HTR-8/SVneo (cell line): Measurements from ENCODE around the gene HS3ST6.
"Not testable (repeated sequence)": the region's sequence is repeated elsewhere in the genome, so short reads cannot be mapped to it uniquely, and the experiment has no call there.

Experiments
- DNase-seq: peaks from one replicate; pipeline ENCODE4 v3.0.0; 2011; ENCODE audit warnings: low spot score, mixed read lengths; ENCODE audit not compliant: insufficient read length
- FAIRE-seq: peaks from 2 replicates; lab custom pipeline; 2011; peaks lifted over from hg19 to GRCh38; lab: Jason Lieb, UNC

HS3ST6 gene

DNA sequence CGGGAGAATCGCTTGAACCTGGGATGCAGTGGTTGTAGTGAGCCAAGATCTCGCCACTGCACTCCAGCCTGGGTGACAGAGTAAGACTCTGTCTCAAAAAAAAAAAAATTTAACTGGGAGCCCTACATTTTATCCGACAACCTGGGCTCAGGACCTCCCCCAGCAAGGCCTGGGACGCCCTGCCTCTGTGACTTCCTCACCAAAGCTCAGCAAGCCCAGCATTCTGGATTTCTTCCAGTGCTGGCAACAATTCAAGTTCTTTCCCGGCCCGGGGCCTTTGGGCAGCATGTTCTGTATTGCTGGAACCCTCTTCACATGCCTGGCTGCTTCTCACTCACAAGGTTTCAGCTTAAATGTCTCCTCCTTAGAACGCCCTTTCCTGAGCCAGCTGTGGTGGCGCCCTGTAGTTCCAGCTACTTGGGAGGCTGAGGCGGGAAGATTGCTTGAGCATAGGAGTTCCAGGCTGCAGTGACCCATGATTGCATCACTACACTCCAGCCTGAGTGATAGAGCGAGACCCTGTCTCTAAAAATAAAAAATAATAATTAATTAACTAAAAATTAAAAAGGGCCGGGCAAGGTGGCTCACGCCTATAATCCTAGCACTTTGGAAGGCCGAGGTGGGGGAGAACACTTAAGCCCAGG is 30.4 kb downstream of the HS3ST6 start:
- DNase-seq, result no peak
- no peak for FAIRE-seq

DNA sequence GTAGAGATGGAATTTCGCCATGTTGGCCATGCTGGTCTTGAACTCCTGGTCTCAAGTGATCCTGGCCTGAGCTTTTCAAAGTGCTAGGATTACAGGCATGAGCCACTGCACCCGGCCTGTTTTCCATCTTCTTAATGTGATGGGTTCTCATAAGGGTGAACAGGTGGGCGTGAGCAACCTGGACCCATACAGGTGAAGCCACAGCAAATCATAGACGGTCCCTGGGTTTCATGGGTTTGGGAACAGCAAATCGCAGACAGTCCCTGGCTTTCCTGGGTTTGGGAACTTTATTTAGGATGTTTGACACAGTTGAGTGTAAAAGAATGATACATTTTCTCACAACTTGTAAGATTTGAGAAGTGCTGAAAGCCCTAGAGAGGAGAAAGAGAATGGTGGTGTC is 33.3 kb downstream of the HS3ST6 start:
- no peak for FAIRE-seq
- no peak for DNase-seq

DNA sequence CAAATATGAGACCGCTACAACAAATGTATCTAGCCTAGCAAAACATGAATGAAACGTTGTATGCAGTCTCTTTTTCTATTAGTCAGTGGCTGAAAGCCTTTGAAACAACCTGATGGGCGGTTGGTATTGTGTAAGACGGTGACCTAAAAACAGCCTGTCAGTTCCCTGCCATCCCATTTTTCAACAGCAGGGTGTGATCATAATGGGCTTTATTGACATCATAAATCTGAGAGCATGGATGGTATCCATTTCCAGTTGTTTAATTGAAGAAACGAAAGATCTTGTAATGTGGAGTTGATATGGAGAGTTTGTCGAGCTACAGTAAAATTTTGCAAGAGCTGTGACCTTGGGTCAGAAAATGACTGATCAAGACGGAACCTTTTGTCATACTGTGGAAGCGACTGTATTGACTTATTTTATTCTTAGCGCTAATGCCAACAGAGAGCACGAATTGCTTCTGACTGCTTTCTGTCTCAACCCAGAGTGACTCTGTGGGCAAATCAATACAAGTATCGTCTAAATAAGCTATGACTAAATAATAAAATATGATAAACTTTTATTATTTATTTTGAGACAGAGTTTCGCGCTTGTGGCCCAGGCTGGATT is 34.0 kb downstream of the HS3ST6 start:
- FAIRE-seq (no peak), DNase-seq (no peak)

DNA sequence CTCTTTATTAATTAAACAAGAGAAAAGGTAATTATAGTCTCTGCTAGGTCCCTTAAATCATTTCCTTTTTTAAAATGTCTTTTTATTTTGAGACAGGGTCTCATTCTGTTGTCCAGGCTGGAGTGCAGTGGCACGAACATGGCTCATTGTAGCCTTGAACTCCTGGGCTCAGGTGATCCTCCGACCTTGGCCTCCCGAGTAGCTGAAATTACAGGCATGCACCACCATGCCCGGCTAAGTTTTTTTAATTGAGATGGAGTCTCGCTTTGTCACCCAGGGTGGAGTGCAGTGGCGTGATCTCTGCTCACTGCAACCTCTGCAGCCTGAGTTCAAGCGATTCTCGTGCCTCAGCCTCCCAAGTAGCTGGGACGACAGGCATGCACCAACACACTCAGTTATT is 37.0 kb downstream of the HS3ST6 start:
- not testable (repeated sequence) for DNase-seq
- FAIRE-seq, result peak; percentile 49

DNA sequence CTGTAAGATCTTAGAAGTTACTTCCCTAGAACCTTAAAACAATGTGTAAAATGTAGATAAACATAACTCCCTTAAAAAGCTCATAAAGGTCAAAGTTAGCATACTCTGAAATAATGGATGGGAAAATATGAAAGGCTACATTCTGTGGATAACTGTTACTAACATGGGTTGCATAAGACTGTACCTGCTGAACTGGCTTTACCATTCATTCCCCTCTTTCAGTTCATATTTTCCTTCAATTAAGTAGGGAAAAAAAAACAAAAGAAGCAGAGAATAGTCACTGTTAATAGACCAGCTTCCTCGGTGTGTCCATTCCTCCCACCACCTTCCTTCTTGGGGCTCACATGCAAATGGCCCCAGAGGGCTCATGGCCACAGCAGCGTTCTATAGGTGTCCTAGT is 38.7 kb downstream of the HS3ST6 start:
- FAIRE-seq (no peak), DNase-seq (no peak)

DNA sequence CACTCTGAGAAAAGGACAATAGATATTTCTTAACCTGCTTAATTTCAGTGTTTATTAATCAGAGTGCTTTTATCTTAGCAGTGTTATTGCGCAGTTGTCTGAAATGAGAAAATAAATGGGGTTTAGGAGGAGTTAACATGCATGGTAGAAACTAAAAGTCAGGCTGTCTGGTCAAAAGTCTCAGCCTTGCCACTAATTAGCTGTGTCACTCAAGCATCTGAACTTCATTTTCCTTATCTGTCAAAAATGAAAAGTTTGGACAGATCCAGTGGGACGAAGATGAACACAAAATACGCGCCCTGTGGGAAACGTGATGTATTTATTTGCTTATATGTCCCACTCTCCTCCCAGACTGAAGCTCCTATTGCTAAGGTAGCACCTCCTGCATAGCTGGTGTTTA is 40.0 kb downstream of the HS3ST6 start:
- no peak for DNase-seq
- no peak for FAIRE-seq

DNA sequence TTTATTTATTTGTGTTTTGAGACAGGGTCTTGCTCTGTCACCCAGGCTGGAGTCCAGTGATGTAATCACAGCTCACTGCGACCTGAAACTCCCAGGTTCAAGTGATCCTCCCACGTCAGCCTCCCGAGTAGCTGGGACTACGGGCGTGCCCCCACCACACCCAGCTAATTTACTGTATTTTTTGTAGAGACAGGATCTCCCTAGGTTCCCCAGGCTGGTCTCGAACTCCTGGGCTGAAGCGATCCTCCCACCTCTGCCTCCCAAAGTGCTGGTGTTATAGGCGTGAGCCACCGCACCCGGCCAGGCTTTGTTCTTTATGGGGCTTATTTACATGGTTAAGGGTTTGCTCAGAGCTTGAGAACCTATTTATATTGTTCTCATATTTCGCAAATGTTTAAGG is 40.4 kb downstream of the HS3ST6 start:
- no peak for DNase-seq
- no peak for FAIRE-seq

DNA sequence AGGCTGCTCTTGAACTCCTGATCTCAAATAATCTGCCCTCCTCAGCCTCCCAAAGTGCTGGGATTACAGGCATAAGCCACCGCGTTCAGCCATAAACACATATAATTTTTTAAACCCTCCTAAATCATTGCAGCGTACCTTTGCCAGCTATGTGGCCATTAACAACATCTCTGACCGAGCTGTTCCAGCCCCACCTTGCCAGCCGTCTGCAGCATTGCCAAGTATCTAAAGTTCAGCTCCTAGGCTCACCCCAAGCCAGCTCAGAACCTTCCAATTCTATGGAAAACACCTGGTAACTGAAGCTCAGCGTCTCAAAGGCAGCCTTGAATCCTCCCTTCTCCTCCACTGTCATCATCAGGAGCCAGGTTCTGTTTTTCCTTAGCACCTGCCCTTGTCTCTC is 41.1 kb downstream of the HS3ST6 start:
- DNase-seq (no peak), FAIRE-seq (no peak)

DNA sequence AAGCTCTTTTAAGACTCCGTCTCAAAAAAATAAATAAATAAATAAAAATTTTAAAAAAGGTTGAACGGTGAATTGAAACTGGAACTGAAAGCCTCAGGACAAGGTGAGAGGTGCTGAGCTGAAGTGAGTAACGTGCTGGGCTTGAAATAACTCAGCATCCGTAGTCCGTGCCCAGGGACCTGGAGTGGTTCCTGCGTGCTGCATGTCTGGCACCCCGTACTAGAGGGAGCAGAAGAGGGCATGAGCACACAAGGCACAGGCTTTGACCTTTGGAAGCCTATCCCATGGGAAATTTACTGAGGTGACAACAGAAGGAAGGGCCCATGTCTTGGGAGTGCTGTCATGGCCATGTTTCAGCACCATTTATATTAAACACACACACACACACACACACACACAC is 41.7 kb downstream of the HS3ST6 start:
- FAIRE-seq (no peak), DNase-seq (no peak)

DNA sequence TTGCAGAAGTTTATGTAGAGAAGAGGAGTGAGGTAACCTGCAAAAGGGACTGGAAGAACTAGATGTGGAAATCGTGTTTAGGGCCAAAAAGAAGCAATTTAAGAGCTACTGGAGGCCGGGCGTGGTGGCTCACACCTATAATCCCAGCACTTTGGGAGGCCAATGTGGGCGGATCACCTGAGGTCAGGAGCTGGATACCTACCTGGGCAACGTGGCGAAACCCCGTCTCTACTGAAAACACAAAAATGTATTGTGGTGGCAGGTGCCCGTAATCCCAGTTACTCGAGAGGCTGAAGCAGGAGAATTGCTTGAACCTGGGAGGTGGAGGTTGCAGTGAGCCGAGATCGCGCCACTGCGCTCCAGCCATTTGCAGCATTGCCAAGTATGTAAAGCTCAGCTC is 42.1 kb downstream of the HS3ST6 start:
- not testable (repeated sequence) for DNase-seq

DNA sequence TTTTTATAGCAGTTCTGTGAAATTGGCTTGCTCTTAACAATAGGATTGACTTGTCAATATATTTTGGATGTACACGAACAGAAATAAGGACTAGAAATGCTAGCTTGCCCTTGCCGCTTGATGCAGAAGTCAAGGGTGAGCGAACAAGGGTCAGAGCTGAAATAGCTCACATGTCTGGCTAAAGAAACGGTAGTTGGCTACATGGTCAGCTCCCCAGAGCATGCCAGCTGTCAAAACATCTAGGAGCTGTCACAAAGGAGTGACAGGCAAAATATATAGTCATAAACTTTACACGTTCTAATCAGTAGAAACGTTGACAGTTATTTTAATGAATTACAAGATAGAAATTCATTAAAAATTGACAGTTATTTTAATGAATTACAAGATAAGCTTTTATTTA is 43.4 kb downstream of the HS3ST6 start:
- no peak for DNase-seq
- no peak for FAIRE-seq

More for the DNA sequence above, 42.1 kb downstream of the HS3ST6 start:
- not testable (repeated sequence) for FAIRE-seq

DNA sequence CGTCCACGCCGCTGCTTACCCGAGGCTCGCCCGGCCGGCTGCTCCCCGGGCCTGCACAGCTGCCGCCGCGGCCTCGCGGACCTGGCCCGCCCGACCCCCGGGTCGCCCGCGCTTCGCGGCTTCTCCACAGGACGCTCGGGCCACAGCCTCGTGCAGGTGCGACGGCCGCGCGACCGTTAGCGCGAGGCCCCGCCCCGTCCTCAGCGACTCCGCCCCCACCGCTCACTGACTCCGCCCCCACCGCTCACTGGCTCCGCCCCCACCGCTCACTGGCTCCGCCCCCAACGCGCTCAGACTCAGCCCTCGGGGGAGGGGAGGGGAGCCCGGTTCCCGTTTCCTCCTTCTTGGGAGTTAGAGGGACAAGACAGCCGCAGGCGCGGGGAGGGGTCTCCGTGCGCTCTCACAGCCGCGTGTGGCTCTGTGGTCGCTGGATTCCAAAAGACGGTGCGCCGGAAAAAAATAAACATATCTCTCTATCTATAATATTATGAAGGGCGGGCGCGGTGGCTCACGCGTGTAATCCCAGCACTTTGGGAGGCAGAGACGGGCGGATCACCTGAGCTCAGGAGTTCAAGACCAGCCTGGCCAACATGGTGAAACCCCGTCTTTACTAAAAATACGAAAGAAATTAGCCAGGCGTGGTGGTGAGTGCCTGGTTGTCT is 46.1 kb downstream of the HS3ST6 start, which contains the start of gene MEIOB:
MEIOB (minus strand) TSS at position 191 of the 662 bp plus-strand sequence. CDS start 3,989 bp downstream, outside the sequence.
- FAIRE-seq, result no peak
- DNase-seq, result no peak

DNA sequence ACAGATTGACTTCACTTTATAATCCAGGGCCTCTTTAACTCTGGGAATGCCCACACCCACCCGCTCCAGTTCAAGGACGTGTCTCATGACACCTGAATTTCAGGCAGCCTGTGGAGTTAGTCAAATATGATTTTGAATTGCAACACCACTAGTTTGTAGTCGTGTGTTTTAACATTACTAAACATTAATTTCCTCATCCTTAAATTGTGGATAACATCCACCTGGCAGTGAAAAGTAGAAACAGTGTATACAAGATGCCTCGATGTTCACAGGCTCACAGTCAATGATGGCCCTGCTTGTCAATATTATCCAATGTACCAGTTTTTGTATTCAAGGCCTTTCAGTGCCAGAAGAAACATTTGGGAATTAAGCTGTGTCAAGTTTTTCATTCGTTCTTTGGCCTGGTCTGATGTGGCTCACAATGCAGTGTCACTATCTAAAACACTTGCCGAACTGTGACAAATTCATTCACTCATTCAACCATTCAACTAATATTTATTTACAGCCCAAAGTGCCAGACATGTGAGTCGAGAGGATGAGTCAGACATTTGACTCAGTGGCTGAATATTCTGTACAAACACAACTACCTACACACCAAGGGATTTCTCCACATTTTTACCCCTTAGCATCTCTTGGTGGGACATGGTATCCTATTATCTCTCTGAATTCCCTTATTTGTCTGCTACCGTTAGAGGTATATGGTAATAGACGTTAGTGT is 47.7 kb downstream of the HS3ST6 start:
- FAIRE-seq, result peak; percentile 28
- DNase-seq, result peak; percentile 35

DNA sequence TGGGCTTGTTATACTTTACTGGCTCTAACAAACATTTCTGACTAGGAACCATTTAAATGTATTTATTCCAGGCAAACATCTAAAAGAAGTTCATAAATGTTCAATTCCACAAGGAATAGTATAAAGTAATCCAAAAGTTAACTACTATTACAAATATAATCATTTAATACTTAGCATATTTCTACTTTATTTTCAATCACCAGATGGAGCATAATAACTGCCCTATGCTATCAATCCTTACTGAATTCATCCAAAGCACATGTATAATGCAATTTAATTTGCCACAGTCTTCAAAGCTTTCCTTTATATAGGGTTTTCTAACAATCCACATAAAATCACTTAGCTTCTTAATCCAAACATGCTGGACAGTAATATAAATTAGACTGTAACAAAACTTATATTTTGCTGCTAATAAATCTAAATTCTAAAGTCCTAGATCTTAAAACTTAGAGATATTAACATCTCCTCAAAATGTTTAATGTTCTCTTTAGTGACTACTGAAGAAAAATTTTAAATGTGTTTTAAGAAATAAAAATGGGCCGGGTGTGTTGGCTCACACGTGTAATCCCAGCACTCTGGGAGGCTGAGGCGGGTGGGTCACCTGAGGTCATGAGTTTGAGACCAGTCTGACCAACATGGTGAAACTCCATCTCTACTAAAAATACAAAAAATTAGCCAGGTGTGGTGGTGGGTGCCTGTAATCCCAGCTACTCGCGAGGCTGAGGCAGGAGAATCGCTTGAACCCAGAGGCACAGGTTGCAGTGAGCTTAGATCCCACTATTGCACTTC is 52.1 kb downstream of the HS3ST6 start:
- FAIRE-seq, result no peak

DNA sequence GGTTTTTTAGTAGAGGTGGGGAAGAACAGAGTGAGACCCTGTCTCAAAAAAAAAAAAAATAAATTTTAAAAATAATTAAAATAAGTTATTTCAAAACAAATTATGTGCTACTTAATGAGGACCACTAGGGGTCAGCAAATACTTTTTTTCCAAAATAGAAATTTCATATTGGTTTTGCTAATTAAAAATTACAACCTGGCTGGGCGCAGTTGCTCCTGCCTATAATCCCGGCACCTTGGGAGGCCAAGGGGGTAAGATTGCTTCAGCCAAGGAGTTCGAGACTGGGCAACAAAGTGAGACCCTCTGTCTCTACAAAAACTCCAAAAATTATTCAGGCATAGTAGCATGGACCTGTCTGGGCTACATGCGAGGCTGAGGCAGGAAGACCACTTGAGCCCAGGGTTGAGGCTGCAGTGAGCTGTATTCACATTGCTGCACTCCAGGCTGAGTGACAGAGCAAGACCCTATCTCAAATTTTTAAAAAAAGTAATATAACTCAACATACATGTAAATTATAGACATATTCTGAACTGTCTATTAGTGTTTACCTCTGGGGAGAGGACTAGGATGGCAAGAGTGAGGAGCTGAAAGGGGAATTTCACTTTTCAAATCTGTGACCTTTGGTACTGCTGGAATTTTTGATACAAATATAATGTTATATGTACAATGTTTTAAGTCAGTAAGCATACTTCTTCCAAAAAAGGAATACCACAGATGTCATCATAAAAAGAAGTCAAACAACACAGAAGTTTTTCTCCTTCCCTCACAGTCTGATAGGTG is 54.3 kb downstream of the HS3ST6 start:
- DNase-seq, result no peak
- FAIRE-seq, result no peak

More for the DNA sequence above, 52.1 kb downstream of the HS3ST6 start:
- no peak for DNase-seq

DNA sequence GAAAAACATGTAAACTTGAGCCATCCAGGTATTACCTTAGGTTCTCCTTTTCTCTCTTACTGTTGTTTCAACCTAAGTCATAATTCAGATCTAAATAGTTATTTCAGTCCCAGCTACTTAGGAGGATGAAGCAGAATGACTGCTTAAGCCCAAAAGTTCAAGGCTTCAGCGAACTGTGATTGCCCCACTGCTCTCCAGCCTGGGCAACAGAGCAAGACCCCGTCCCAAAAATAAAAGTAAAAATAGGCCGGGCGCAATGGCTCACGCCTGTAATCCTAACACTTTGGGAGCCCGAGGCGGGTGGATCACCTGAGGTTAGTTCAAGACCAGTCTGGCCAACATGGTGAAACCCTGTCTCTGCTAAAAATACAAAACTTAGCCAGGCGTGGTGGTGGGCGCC is 55.8 kb downstream of the HS3ST6 start:
- no peak for DNase-seq
- no peak for FAIRE-seq

DNA sequence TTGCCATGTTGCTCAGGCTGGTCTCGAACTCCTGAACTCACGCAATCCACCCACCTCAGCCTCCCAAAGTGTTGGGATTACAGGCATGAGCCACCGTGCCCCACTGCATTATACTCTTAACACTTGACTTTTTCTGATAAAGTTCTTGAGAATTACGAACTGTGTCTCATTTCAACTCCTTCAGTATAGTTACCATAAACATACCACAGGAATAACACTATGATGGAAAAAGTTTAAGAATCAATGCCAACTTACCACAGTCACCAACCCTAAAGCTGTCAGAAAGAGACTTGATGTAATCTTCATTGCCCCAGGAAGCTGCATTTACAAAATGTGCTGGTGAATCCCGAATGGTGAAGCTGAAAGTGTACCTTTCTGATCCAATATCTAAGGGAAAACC is 56.5 kb downstream of the HS3ST6 start:
- DNase-seq (no peak), FAIRE-seq (no peak)
